ENCODE results near the gene CCL26. TPM values are rescaled to one million over a fixed set of nuclear protein-coding genes. Genes with fewer than 3 reads are reported as not detected.
A peak's percentile ranks its signal among the peaks of the same experiment; 100 is the strongest.

CCL26 gene
- total RNA-seq, 2 experiments from 2014 or later: not detected

- intact Hi-C loops (cut with micrococcal nuclease): no loop called here
- ChIA-PET CTCF (no interaction called here), POLR2A (no interaction called here)
- H3K27ac Mint-ChIP-seq: no peak overlapping the region
- no peaks in the 10 kb centered on the region for H3K27me3 Mint-ChIP-seq
- no peaks in the 10 kb centered on the region for H3K4me1 Mint-ChIP-seq (ENCODE audit: low read depth)
- H3K9me3 Mint-ChIP-seq: no peaks in the 10 kb centered on the region
- no peaks in the 10 kb centered on the region for H3K36me3 Mint-ChIP-seq (ENCODE audit: low read depth)
- ATAC-seq: no peak
- H3K4me3 Mint-ChIP-seq: no peak overlapping the region
- DNase-seq: no peak
- TF ChIP-seq, protein P1, sequence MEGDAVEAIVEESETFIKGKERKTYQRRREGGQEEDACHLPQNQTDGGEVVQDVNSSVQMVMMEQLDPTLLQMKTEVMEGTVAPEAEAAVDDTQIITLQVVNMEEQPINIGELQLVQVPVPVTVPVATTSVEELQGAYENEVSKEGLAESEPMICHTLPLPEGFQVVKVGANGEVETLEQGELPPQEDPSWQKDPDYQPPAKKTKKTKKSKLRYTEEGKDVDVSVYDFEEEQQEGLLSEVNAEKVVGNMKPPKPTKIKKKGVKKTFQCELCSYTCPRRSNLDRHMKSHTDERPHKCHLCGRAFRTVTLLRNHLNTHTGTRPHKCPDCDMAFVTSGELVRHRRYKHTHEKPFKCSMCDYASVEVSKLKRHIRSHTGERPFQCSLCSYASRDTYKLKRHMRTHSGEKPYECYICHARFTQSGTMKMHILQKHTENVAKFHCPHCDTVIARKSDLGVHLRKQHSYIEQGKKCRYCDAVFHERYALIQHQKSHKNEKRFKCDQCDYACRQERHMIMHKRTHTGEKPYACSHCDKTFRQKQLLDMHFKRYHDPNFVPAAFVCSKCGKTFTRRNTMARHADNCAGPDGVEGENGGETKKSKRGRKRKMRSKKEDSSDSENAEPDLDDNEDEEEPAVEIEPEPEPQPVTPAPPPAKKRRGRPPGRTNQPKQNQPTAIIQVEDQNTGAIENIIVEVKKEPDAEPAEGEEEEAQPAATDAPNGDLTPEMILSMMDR (IDR thresholded peaks at IDR 0.05): no peak
Observed at GRCh38 chr7:75758491-75758890, 13.5 kb downstream of the CCL26 start.

GRCh38 chr7:75757860-75758259, 14.2 kb downstream of the CCL26 start:
- Mint-ChIP-seq H3K36me3 (ENCODE audit: low read depth) (no peaks in the 10 kb centered on the region), H3K27ac (no peak overlapping the region), H3K4me3 (no peak overlapping the region), H3K27me3 (no peaks in the 10 kb centered on the region), H3K9me3 (no peaks in the 10 kb centered on the region), H3K4me1 (ENCODE audit: low read depth) (no peaks in the 10 kb centered on the region)
- ChIA-PET CTCF (no interaction called here), POLR2A (no interaction called here)
- DNase-seq (no peak), ATAC-seq (no peak)
- intact Hi-C loops (cut with micrococcal nuclease): no loop called here
- TF ChIP-seq, protein P1 (IDR thresholded peaks at IDR 0.05): no peak

- ChIA-PET CTCF (no interaction called here), POLR2A (no interaction called here)
- Mint-ChIP-seq H3K4me1 (ENCODE audit: low read depth) (no peaks in the 10 kb centered on the region), H3K36me3 (ENCODE audit: low read depth) (no peaks in the 10 kb centered on the region), H3K9me3 (no peaks in the 10 kb centered on the region), H3K27ac (no peak overlapping the region), H3K27me3 (no peaks in the 10 kb centered on the region), H3K4me3 (no peak overlapping the region)
- DNase-seq (no peak), ATAC-seq (no peak)
- TF ChIP-seq, protein P1 (IDR thresholded peaks at IDR 0.05): peak; percentile 10
- intact Hi-C loops (cut with micrococcal nuclease): no loop called here
Observed at GRCh38 chr7:75756991-75757676, 14.9 kb downstream of the CCL26 start.

DNA sequence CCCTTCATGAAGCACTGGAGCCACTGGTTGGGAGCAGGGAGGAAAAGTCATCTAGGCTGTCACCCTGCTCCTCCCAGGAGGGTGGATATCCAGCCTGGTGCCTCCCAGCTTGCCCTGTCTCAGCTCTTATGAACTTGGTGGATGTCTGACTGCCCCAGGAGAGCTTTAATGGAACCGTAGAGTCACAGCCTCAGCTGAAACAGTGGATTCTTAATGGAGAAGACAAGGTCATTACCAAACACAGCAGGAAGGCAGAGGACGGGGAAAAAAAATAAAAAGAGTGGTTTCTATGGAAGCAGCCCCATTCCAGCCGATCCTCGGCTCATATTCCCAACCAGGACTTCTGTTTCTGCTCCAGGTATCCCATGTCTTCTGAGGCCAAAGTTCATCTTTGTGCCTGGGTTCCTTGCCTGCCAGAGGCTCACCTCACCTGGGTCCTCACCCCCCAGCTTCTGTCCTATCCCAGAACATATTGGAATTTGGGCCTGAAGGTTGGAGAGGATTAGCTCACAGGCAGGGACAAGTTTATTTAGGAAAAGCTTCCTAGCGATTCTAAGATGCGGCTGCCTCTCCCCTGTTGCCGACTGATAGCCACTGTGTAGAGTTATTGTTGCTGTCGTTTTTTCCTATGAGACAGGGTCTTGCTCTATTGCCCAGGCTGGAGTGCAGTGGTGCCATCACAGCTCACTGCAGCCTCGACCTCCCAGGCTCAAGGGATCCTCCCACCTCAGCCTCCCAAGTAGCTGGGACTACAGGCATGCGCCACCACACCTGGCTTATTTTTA, 15.6 kb downstream of the CCL26 start:
- Mint-ChIP-seq H3K27ac (no peak overlapping the region), H3K27me3 (no peaks in the 10 kb centered on the region), H3K4me1 (ENCODE audit: low read depth) (no peaks in the 10 kb centered on the region), H3K9me3 (no peaks in the 10 kb centered on the region), H3K36me3 (ENCODE audit: low read depth) (no peaks in the 10 kb centered on the region), H3K4me3 (no peak overlapping the region)
- CTCF ChIA-PET: interaction anchor here (1.0 kb wide), 1 partner anchor 15 kb away, joined by 4 read pairs; the partner anchor contains the start of gene CCL26
- TF ChIP-seq, protein P1 (IDR thresholded peaks at IDR 0.05): peak; percentile 5
- intact Hi-C loops (cut with micrococcal nuclease): no loop called here
- ATAC-seq (no peak), DNase-seq (no peak)
- POLR2A ChIA-PET: no interaction called here

GRCh38 chr7:75743455-75743859, 28.6 kb downstream of the CCL26 start:
- H3K36me3 Mint-ChIP-seq (ENCODE audit: low read depth): no peaks in the 10 kb centered on the region
- TF ChIP-seq, protein P1 (IDR thresholded peaks at IDR 0.05): no peak
- peaks cover 9% of the 10 kb centered on the region for H3K4me1 Mint-ChIP-seq (ENCODE audit: low read depth)
- H3K27me3 Mint-ChIP-seq: peaks cover 4% of the 10 kb centered on the region
- CTCF ChIA-PET: no interaction called here
- POLR2A ChIA-PET: no interaction called here
- H3K4me3 Mint-ChIP-seq: no peak overlapping the region
- no peak for ATAC-seq
- H3K27ac Mint-ChIP-seq: no peak overlapping the region
- intact Hi-C loops (cut with micrococcal nuclease): no loop called here
- no peak for DNase-seq
- no peaks in the 10 kb centered on the region for H3K9me3 Mint-ChIP-seq

All from activated CD8-positive, alpha-beta T cell treated with anti-CD3 and anti-CD28 coated beads for 36 hours (primary cell).